Measurements from ENCODE around the gene KLF1.
A peak's percentile ranks its signal among the peaks of the same experiment; 100 is the strongest.
"Not testable (repeated sequence)": the region's sequence is repeated elsewhere in the genome, so short reads cannot be mapped to it uniquely, and the experiment has no call there.

The KLF1 gene

DNA sequence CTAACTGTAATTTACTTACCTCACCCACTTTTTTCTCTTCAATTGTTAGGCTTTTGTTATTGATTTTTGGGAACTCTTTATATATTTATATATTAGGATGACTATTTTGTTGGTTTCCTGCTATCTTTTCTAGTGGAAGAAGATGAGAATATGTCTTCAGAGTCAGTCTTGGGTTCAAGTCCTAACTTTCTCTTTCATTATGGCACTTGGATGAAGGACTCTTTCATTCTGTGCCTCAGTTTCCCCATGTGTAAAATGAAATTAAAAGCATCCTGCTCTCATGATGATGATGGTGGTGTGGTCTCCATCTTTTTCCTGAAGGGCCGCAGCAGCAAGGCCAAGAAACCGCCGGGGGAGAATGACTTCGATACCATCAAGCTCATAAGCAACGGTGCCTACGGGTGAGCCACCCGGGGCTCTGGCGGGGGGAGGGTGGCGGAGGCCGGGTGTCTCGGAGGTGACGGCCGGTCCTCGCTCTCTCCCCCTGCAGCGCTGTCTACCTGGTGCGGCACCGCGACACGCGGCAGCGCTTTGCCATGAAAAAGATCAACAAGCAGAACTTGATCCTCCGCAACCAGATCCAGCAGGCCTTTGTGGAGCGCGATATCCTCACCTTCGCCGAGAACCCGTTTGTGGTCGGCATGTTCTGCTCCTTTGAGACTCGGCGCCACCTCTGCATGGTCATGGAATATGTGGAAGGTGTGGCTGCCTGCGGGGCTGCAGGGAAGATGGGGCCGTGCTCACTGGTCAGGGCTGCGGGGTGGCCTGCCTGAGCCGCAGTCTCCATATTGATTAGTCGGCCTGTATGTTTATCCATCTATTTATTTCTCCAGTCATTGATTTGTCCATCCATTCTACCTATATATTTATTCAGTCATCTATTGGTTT lies 28.7 kb downstream of the KLF1 start:
- TF ChIP-seq CTCF (IDR thresholded peaks at IDR 0.05; ENCODE audit: insufficient read depth, low read length, poor library complexity, severe bottlenecking): no peak
- Histone ChIP-seq H3K36me3 (ENCODE audit: control insufficient read depth, insufficient read depth, low read length) (no peaks in the 10 kb centered on the region), H3K4me3 (replicated peaks; ENCODE audit: low read depth, low read length) (no peak overlapping the region), H3K27me3 (replicated peaks; ENCODE audit: control insufficient read depth, insufficient read depth, low read length) (no peaks in the 10 kb centered on the region)
- DNase-seq (ENCODE audit: extremely low read depth, insufficient read length): no peak

GRCh38 chr19:12856653-12857052 lies 30.3 kb downstream of the KLF1 start:
- no peaks in the 10 kb centered on the region for H3K36me3 ChIP-seq (ENCODE audit: control insufficient read depth, insufficient read depth, low read length)
- TF ChIP-seq CTCF (IDR thresholded peaks at IDR 0.05; ENCODE audit: insufficient read depth, low read length, poor library complexity, severe bottlenecking): no peak
- no peak for DNase-seq (ENCODE audit: extremely low read depth, insufficient read length)
- no peaks in the 10 kb centered on the region for H3K27me3 ChIP-seq (replicated peaks; ENCODE audit: control insufficient read depth, insufficient read depth, low read length)
- no peak overlapping the region for H3K4me3 ChIP-seq (replicated peaks; ENCODE audit: low read depth, low read length)

DNA sequence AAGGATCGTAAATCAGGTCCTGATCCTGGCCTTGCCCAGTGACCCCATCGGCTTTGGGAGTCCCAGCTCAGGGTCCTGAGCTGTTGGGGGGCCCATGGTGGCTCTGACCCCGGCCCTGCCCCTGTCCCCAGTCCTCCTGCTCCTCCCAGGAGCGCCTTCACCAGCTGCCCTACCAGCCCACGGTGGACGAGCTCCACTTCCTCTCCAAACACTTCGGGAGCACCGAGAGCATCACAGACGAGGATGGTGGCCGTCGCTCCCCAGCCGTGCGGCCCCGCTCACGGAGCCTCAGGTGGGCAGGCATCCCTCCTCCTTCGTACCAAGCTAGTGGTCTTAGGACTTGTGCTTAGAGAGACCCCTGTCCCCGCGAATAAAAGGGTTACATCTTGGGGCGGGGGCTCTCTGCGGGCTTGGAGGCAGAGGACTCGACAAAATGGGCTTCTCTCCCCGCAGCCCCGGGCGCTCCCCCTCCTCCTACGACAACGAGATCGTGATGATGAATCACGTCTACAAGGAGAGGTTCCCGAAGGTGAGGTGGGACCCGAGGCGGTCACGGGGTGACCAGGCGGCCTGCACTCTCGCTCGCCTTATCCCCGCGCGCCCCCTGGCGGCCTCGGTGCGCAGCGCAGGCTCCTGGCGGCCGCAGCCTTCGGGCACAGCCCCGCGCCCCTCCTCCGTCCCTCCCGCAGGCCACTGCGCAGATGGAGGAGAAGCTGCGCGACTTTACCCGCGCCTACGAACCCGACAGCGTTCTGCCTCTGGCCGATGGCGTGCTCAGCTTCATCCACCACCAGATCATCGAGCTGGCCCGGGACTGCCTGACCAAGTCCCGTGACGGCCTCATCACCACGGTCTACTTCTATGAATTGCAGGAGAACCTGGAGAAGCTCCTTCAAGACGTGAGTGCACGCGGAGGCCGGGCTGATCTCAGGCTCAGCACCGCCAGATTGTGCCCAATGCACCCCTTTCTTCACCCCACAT lies 39.6 kb downstream of the KLF1 start:
- DNase-seq (ENCODE audit: extremely low read depth, insufficient read length): peak; percentile 86
- peak overlapping the region; percentile 20; the same call in 1 of the 2 replicates for H3K4me3 ChIP-seq (replicated peaks; ENCODE audit: low read depth, low read length)
- H3K36me3 ChIP-seq (ENCODE audit: control insufficient read depth, insufficient read depth, low read length): no peaks in the 10 kb centered on the region
- peak; percentile 71 for TF ChIP-seq CTCF (IDR thresholded peaks at IDR 0.05; ENCODE audit: insufficient read depth, low read length, poor library complexity, severe bottlenecking)
- no peaks in the 10 kb centered on the region; the same call in 1 of the 2 replicates for H3K27me3 ChIP-seq (replicated peaks; ENCODE audit: control insufficient read depth, insufficient read depth, low read length)

GRCh38 chr19:12846613-12847012 lies 40.4 kb downstream of the KLF1 start:
- DNase-seq (ENCODE audit: extremely low read depth, insufficient read length); H3K4me3 ChIP-seq (replicated peaks; ENCODE audit: low read depth, low read length); H3K27me3 ChIP-seq (replicated peaks; ENCODE audit: control insufficient read depth, insufficient read depth, low read length); H3K36me3 ChIP-seq (ENCODE audit: control insufficient read depth, insufficient read depth, low read length): not testable (repeated sequence)

- no peak for TF ChIP-seq CTCF (IDR thresholded peaks at IDR 0.05; ENCODE audit: insufficient read depth, low read length, poor library complexity, severe bottlenecking)
- H3K27me3 ChIP-seq (replicated peaks; ENCODE audit: control insufficient read depth, insufficient read depth, low read length): no peaks in the 10 kb centered on the region; the same call in none of the 2 replicates
- H3K36me3 ChIP-seq (ENCODE audit: control insufficient read depth, insufficient read depth, low read length): no peaks in the 10 kb centered on the region
- no peak overlapping the region for H3K4me3 ChIP-seq (replicated peaks; ENCODE audit: low read depth, low read length)
- no peak for DNase-seq (ENCODE audit: extremely low read depth, insufficient read length)
Observed at GRCh38 chr19:12843999-12844732, 42.8 kb downstream of the KLF1 start.
